GM21529 (cell line): ENCODE measurements around the gene TBC1D1.

Experiments used
- ATAC-seq: cut with Tn5 transposase; IDR thresholded peaks from one replicate; pipeline ENCODE4 v1.9.1; 2021; ENCODE audit not compliant: unreplicated experiment

TBC1D1 gene

DNA sequence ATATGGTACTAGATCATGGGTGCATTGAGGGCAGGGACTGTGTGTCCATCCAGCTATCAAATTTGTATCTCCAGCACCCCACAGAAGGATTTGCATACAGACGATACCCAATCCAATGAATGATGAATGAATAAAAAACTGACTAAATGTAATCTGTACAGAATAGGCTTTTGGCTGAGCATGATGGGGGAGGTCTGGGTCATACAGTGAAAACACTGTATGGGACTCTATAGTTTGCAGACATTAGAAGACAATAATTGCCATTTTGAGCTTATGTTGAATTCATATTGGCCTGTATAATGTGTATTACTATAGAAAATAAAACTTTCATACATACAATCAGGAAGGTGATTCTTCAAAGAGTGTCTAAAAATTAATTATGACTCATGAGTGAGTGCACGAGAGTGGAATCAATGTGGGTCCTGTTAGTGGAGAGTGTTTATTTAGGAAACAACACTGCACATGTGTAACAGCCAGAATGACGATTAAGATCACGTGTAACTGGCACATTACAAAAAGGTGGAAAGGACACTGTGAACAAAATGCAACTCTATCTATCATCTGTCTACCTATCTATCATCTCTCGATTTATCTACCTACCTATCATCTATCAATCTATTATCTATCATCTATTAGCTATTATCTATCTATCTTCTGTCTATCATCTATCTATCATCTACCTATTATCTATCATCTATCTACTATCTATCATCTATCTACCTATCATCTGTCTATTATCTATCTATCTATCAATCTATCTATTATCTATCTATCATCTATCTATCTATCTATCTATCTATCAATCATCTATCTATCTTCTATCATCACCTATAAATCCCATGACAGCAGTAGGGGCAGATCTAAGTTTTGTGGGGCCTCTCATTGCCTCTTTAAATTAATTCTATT, 270.6 kb downstream of the TBC1D1 start:
- no peak for ATAC-seq

DNA sequence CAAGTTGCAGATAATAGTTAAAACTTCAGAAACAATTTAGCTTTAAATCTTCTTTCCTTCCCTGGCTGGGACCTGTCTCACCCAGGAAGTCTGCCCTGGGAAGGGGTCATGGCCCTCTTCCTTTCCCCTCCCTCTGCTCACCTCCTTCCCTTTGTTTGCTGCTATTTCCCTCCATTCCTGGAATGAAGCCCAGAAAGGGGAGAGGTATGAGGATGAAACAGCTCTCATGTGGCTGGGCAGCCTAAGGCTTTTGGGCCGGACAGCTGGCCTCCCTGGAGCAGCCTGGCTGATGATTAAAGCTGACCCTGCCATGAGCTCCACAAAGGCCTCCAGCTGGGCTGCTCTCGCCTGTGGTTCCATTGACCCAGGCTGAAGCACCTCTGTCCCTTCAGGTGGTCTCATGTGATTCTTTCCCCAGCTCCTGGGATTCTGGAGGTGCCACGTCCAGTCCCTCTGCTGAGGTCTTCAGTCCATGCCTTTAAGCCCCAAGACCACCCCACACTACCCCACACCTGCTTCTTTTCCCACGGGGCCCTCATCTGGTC, 271.4 kb downstream of the TBC1D1 start:
- ATAC-seq = no peak

DNA sequence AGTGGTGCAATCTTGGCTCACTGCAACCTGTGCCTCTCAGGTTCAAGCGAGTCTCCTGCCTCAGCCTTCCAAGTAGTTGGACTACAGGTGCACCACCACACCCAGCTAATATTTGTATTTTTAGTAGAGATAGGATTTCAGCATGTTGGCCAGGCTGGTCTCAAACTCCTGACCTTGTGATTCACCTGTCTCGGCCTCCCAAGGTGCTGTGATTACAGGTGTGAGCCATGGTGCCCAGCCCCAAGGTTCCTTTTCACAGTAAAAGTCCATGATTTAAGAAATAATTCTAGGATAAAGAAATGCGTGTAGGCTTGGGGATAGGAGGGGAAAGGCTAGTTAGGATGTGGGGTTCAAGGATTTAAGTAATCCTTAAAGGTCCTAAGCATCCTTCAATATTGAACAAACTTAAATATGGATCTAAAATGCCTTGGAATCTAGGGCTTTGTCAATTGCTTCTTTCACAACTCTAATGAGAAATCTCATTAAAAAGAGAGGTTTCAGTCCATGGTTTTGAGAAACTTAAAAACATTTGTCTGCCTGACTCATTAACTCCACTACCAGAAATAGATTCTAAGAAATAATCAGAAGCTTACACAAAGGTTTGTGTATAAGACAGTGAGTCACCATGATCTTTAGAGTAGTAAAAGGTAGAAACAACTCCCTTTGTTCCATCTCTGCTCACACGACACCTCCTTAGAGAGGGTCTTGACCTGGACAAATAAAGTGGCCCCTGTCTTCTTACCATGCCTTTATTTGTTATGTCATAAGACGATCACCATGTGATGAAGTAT, 272.5 kb downstream of the TBC1D1 start:
- no peak for ATAC-seq

DNA sequence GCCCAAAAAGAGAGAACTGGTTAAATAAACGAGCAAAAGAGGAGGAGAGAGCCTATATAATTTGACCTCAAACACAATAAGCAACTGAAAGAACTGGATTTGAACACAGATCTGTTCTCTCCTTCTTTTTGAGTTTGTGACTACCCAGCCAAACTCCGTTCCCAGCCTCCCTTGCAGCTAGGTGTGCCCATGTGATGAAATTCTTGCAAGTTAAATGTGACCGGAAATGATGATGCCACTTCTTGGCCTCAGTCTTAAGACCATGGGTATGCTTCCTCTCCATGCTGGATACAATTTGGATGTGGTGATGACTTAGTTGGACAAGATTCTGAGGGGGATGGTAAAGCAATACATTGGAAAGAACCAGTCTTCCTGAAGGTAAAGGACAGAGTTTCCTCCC, 273.5 kb downstream of the TBC1D1 start:
- ATAC-seq = no peak

DNA sequence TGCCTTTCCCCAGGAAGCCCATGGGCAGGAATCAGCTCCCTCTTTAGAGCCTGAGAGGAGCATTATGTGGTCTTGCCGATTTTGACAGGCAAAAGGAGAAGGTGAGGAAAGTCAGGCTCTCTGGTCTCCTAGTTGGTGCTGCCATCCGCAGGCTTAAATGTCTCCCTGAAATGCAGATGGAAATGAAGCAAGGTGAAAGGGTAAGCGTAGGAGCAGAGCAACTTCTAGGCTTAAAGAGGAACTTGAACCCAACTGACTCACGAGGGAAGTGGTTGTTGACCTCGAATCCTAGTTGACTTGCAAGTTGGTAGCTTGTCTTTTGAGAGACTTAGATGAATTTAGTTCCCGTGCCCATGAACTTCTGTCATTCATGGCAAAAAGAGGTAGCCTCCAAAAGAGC, 275.2 kb downstream of the TBC1D1 start:
- no peak for ATAC-seq

DNA sequence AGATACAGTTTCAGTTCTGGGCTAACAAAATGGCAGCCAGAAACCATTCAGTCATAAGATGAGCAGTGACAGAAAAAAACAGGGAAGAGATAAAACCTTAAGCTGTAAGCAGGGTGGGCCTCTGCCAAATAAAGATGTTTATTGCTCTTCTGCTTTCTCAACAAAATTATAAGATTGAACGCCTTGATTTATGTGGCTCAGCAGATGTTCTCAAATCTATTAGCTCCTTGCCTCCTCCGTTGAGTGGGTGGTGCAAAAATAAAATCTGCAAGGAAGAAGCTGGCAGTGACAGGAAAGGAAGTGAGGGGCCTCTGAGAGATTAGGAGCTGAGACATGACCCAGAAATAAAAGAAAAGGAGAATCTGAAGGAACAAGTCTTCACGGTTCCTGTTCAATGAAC, 275.9 kb downstream of the TBC1D1 start:
- ATAC-seq = no peak

DNA sequence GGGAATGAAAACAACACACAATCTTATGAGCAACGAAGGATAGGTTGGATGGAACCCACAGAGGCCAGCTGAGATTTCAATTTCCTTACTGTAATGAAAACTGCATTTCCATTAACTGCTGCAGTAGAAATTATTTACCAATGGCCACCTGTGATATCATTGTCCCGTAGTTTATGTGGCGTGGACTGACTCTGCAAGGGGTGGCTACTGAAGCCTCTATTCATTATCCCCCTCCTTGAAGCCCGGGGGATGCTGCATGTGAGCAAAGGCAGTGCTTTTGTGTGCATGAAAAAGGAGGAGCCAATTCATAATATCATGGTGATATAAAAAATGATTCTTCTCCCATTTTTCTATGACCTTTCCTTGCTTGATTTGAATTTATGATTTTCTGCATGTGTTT, 277.1 kb downstream of the TBC1D1 start:
- ATAC-seq = no peak

DNA sequence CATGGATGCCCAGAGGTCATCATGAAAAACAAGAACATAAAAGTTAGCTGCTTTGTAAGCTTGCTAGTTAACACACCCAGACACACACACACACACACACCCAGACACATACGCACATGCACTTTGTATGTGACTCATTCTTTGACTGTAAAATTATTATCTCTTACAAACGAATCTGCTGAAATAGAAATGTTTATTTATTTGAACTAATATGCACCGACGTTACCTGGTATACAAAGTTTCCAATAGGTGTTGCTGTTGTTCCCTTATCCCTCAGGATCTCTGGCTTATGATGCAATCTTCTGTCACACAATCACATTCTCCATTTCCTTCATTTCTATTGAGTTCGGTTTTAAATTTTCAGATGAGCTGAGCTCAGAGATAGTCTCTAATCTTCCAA, 278.6 kb downstream of the TBC1D1 start:
- ATAC-seq = no peak

DNA sequence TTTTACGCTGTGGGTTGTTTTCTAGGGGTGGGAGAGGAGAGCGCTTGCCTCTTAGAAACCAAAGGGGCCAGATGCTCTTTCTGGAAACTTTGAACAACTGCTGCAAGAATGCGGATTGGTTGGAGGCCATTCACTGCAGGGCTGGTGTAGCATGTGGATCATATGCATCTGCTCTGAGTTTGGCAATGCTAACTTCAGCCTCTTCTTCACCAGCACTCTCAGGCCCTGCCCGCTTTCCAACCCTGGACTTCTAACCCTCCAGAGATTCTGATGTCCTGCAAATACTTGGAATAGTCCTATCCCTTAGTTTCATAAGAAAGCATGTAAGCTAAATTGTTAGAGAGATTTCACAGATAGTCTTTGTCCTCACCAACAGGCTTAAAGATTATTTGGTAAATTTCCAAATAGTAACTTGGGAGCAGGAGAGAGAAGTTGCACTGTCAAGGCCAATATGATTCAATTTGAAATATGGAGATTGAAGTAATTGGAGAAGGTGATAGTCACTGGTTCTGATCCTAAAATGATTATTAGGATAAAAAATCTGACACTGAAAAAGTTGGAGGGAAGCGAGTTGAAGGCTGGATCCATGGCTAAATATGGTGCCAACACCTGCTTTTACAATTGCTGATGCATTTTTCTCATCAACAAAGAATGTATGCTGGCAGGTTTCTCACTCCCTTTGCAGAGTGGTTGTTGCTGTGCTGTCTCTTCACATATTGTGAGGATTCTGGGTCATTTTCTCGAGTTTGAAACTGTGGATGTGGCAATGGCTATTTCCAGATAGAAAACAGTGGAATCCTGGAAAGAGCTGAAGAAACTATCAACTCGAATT, 279.7 kb downstream of the TBC1D1 start:
- ATAC-seq = no peak

DNA sequence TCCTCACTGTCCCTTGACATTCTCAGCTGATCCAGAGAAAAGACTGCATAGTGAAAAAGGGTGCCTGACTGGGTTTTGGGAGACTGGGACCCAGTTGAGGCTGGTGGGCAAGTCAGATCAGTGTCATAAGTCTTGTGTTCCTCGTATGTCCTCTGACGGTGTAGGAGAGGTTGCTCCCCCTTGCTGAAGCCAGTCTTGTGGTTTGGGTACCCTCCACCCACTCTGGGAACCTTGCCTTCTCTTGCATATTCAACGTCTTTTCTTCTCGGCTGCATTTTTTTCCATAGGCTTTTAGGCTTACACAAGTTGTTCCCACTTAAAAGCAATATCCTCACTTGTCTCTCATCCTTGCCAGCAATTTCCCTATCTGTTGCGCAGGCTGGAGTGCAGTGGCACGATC, 281.2 kb downstream of the TBC1D1 start:
- no peak for ATAC-seq

DNA sequence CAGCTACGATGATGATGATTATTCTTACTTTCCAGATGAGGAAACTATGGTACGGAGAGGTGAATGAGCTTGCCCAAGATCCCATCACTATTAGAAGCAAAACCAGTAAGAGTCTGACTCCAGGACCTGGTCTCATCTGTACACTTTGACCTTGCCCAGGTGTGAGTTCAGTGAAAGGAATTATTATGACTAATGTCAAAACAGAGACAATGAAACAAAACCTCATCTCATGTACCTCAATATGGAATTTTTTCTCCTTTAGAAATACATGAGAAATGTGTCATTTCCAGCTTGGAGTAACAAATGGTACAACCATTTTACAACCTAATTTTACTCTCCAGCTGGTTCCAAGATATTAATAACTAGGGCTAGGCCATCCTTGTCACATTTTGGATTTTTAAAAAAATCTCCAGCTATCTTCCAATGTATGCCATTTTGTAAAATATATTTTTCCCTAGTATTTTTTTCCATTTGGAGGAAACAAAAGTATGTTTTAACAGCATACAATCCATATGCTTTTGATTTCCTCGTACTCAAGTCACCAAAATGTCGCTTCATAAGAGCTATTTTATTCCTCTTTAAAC, 283.1 kb downstream of the TBC1D1 start:
- no peak for ATAC-seq

DNA sequence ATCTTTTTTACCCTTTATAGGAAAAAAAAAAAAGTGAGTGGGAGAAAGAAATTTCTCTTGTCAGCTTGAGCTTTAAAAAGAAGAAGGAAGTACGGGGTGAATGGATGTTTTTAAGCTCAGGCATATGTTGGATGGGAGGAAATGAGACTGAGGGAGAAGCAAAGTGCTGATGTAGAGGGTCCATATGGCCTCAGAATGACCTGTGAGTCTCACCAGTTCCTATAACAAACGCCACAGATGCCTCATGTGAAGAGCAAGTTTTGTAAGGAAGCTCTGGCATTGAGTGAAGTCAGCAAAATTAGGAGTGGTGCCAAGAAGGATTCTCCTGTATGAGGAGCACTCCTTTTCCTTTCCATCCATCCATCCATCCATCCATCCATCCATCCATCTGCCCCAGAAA, 283.9 kb downstream of the TBC1D1 start:
- ATAC-seq = no peak

DNA sequence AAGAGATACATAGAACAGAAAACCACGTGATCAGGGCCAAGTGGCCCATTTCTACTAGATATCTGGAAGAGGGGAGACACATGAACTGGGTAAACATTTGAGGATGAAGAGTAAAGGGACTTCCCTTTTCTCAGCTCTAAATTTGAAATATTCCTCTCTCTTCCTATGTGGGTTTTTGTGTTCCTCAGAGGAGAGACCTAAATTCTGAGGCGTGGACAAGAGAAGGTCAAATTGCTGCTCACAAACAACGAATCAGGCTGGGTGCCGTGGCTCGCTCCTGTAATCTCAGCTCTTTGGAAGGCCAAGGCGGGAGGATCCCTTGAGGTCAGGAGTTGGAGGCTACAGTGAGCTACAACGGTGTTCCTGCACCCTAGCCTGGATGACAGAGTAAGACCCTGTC, 285.3 kb downstream of the TBC1D1 start:
- ATAC-seq = no peak

DNA sequence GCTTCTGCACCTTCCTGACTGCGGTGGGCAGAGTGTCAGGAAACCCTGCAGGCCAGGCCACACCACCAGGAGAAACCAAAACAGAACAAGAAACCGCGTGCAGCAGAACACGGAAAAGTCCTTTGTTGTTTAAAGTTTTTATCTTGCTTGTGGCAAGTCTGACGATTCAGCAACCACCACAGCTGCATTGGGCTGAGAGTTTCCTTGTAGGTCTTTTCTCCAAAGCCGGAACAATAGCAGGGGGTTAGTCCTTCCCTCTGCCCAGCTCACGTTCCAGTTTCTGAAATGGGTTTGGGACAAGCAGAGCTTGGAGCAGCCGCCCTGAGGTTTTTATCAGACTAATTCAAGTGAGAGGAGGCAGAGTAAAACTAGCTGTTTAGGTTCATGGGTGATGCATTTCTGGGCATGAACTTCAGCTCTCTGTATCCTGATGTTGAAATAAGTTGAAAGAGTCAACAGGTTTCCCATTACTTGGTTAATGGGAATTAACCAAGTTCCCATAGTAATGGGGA, 286.2 kb downstream of the TBC1D1 start:
- ATAC-seq = no peak

DNA sequence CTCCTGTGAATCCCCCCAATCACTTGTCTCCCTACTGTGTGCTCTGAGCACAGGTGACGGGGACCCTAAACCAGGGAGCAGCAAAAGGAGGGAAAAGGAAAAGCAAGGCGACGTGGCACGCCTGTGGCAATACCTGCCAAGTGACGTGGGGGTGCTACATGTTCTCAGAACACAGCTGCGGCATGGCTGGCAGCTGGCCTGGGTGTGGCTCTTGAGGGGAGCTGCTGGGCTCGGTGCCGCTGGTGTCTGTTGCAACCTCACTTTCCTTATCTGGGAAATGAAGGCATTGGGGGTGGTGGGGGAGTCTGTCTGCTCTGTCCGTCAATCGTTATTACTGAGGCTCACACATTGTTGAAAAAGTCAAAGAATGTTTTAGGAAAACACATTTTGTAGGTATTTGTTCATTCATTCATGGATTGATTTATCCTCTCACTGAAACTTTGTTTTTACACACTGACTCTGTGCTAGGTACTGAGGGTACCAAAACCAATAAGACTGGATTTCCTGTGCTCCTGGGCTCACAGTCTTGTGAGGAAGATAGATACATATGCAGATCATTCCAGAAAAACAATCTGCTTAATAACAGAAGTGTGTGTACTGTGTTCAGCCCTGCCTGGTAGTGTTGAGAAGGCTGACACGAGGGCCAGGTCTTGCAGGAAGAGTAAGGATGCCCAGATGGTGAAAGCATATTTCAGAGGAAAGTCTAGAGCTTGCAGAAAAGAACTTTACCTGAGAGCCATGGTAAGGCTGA, 286.9 kb downstream of the TBC1D1 start:
- ATAC-seq = no peak

DNA sequence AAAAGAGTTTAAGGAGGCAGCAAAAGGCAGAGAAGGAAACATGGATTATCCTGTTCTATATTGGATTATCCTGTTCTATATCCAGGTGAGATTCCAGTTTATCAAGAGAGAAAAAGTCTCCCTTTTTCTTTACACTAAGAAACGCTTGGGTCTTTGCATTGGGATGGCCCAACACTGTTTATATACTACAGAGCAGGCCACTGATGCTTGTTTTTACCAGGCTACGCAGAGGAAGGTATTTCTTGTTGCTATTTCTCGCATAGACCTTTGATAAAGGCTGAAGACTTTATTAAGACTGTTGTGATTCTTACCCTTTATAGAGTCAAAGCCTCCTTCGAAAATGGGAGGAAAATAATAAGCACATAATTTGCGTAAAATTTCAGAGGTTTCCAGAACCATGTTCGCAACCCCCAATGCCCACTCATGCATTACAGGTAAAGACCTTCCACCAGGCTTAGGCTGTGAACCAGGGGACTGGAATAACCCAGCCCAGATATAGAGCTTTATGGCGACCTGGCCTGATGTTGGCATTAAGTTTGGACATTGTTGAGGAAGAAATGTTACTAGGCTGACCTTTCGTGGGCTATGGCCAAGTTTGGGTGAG, 287.6 kb downstream of the TBC1D1 start:
- no peak for ATAC-seq

DNA sequence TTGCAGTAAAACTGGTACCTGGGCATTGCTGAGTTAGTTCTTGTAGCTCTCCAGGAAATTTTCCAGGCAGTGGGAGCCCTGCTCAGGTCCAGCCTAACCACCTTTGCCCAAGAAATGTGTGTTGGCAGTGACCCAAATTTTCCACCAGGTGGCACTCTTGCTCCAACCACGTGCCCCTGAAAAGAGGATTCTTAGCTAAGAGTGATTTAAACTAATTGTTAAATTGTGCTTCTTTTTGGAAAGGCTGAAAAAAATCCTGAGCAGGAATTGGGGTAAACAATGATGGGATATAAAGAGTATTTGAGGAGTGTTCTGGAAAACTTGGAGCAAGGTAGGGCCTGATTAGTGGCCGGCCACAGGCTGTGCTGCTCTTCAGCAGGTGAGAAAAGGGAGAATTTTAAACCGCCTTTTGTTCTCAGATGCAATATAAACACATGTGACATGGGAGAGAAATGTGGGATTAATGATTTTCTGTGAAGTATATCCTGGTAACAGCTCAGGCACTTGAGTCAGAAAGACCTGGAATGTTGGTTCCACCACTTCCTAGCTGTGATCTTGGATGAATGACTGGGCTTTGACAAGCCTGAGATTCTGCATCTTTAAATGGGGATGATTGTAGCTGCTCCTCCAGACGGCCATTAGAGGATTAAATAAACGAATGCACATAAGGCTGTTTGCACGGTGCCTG, 288.9 kb downstream of the TBC1D1 start:
- ATAC-seq = peak; percentile 51

DNA sequence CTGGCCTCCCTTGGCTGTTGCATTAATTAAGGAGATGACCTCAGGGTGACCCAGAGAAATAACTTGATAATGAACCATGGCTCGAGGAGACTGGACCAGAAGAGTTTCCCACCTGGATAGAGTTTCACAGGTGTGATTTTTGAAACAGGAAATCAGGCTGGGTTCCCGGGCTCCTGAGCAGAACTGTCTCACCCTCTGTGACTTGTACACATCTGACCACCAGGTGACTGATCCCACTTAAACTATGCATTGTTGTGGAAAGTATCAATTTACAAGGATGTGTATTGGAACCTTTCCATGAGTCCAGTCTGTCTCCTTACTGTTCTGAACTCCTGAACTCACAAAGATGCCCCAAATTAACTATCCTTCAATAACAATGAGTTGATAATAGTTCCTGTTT, 289.6 kb downstream of the TBC1D1 start:
- no peak for ATAC-seq

DNA sequence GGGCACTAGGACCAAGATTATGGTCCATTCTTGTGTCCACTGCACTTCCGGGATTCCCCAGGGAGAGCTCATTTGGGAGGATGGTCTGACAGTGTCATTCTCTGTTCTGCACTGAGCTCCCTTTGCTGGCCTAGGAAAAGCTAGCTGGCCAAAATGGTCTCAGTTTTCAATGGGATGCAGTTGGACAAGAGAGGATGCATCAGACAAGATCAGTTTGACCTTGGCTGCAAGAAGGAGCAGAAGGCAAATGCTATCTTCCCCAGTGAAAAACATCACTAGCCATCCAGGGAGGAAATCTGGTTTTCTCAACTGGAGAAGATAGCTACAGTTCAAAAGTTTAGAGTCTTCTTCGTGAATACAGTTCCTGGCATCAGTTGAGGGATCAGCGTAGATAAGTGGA, 290.4 kb downstream of the TBC1D1 start:
- no peak for ATAC-seq
